H7 (cell line): ENCODE data around the gene GATD1. TPM values are rescaled to one million over a fixed set of nuclear protein-coding genes. Genes with fewer than 3 reads are reported as not detected.

ENCODE experiments used
- DNase-seq: peaks from one replicate; pipeline ENCODE4 v3.0.0; 2012
- H3K27me3 ChIP-seq: 2 replicates; pipeline ENCODE4 v1.6.0; 2011; ENCODE audit warnings: mild to moderate bottlenecking, low read length; ENCODE audit not compliant: control insufficient read depth, insufficient read depth
- H3K36me3 ChIP-seq: replicated peaks from 2 replicates; pipeline ENCODE4 v1.5.1; 2011; ENCODE audit warnings: low read length; ENCODE audit not compliant: control insufficient read depth, insufficient read depth
- H3K4me3 ChIP-seq: 2 replicates; pipeline ENCODE4 v1.5.1; 2011; ENCODE audit warnings: low read depth, mild to moderate bottlenecking, control low read depth, low read length, moderate library complexity; ENCODE audit not compliant: insufficient read depth
- total RNA-seq: library from RNA; depleted of rRNA; stranded (reverse); fragments of >200 nt; shearing (Covaris generic); gene quantifications from 2 replicates; pipeline ENCODE4 v1.2.3, GENCODE V29; 2014

Gene GATD1
- total RNA-seq, 1 experiment from 2014 or later: 48.7 TPM

DNA sequence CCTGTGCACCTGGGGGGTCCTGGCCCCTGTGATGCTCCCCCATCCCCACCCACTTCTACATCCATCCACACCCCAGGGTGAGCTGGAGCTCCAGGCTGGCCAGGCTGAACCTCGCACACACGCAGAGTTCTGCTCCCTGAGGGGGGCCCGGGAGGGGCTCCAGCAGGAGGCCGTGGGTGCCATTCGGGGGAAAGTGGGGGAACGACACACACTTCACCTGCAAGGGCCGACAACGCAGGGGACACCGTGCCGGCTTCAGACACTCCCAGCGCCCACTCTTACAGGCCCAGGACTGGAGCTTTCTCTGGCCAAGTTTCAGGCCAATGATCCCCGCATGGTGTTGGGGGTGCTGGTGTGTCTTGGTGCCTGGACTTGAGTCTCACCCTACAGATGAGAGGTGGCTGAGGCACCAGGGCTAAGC, 50.0 kb downstream of the GATD1 start:
- Histone ChIP-seq H3K36me3 (no peaks in the 10 kb centered on the region), H3K4me3 (no peak overlapping the region)
- no peak for DNase-seq

DNA sequence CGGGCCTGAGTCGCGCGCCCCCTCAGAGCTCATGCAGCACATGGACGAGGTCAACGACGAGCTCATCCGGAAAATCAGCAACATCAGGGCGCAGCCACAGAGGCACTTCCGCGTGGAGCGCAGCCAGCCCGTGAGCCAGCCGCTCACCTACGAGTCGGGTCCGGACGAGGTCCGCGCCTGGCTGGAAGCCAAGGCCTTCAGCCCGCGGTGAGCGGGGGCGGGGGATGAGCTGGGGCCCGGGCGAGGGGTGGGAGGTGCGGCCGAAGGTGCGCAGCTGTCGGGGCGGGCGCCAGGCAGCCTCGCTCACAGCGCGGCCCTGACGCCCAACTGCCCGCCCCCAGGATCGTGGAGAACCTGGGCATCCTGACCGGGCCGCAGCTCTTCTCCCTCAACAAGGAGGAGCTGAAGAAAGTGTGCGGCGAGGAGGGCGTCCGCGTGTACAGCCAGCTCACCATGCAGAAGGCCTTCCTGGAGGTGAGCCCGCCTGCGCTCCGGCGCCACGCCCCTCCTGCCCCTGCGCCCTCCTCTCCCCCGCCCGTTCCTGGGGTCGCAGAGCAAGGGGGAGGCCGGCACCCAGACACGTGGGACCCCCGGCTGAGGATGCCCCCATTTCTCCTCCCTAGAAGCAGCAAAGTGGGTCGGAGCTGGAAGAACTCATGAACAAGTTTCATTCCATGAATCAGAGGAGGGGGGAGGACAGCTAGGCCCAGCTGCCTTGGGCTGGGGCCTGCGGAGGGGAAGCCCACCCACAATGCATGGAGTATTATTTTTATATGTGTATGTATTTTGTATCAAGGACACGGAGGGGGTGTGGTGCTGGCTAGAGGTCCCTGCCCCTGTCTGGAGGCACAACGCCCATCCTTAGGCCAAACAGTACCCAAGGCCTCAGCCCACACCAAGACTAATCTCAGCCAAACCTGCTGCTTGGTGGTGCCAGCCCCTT, 50.7 kb downstream of the GATD1 start:
- peak overlapping the region; percentile 50 for H3K4me3 ChIP-seq
- H3K27me3 ChIP-seq: peaks cover 21% of the 10 kb centered on the region
- peak; percentile 90 for DNase-seq
- H3K36me3 ChIP-seq: no peaks in the 10 kb centered on the region

More for the DNA sequence above, 50.0 kb downstream of the GATD1 start:
- peaks cover 20% of the 10 kb centered on the region for H3K27me3 ChIP-seq

DNA sequence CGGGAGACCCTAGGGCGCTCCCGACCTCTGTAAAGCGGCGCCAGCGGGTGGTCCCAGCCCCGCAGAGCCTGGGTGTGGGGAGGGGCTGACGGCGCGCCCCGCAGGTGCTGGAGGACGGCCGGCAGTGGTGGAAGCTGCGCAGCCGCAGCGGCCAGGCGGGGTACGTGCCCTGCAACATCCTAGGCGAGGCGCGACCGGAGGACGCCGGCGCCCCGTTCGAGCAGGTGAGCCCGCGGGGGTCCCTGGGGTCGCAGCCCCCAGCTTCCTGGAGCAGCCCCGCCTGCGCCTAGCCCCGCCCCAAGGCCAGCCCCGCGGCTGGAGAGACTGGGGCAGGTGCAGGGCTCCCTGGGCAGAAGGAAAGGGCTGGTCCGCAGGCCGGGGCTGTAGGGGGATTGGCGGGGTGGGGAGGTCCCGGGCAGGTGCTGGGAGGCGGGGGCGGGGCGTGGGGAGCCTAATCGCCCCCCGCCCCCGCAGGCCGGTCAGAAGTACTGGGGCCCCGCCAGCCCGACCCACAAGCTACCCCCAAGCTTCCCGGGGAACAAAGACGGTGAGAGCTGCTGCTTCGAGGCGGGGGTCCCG, 51.6 kb downstream of the GATD1 start:
- peak; percentile 93 for DNase-seq
- H3K36me3 ChIP-seq: no peaks in the 10 kb centered on the region
- peaks cover 21% of the 10 kb centered on the region for H3K27me3 ChIP-seq
- H3K4me3 ChIP-seq: peak overlapping the region; percentile 50

DNA sequence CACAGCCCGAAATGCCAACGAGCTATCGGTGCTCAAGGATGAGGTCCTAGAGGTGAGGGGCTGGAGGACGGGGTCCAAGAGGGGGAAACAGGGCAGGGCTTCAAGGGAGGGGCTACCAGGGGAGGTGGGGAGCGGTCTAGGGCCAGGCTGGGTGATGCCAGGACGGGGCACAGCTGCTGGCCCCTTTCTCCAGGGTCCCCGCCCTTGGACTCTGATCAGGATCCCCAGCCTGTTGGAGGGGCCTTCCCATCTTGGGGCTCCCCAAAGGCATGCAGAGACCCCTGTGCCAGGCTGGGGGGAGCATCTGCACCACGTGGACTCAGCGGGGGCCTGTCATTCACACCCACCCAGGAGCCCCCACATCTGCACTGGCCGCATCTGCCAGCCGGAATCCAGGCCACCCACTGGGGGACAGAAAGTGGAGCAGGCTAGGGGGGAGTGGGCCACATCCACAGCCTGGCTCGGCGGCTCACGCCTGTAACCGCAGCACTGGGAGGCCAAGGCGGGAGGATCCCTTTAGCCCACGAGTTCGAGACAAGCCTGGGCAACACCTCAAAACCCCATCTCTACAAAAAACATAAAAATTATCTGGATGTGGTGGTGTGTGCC, 52.4 kb downstream of the GATD1 start:
- H3K36me3 ChIP-seq: no peaks in the 10 kb centered on the region
- peaks cover 26% of the 10 kb centered on the region for H3K27me3 ChIP-seq
- no peak overlapping the region; the same call in 1 of the 2 replicates for H3K4me3 ChIP-seq

DNA sequence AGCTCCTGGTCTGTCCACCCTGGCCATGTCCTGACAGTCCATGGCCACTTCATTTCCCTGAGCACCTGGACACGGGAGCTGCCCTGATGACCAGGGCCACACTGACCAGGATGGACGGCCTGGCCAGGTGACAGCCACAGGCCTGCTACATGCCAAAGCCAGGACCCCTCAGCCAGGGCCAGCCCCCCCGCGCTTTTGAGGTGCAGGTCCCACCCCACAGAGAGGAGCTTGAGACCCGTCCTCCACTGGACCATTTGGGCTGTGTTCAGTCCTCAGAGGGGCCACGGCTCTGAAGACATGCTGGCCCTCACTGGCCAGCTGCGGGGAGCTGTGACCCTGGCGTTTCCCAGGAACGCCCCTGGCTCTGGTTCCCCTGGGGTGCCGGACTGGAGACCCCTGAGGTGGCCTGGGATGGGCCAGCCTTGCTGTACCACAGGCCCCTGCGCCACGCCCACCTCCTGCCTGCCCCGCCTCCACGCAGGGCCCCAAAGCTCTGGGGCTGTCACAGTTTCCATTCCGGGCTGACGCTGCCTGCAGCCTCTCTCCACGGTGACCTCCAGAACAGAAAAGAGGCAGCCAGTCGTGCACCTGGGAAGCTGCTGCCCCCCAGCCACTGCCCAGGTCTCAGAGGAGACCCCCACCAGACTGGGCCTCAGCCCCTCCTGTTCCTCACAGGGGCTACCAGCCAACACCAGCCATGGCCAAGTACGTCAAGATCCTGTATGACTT, 53.1 kb downstream of the GATD1 start:
- no peak overlapping the region for H3K4me3 ChIP-seq
- H3K36me3 ChIP-seq: no peaks in the 10 kb centered on the region
- DNase-seq: peak; percentile 80
- H3K27me3 ChIP-seq: peaks cover 26% of the 10 kb centered on the region

More for the DNA sequence above, 52.4 kb downstream of the GATD1 start:
- peak; percentile 60 for DNase-seq

DNA sequence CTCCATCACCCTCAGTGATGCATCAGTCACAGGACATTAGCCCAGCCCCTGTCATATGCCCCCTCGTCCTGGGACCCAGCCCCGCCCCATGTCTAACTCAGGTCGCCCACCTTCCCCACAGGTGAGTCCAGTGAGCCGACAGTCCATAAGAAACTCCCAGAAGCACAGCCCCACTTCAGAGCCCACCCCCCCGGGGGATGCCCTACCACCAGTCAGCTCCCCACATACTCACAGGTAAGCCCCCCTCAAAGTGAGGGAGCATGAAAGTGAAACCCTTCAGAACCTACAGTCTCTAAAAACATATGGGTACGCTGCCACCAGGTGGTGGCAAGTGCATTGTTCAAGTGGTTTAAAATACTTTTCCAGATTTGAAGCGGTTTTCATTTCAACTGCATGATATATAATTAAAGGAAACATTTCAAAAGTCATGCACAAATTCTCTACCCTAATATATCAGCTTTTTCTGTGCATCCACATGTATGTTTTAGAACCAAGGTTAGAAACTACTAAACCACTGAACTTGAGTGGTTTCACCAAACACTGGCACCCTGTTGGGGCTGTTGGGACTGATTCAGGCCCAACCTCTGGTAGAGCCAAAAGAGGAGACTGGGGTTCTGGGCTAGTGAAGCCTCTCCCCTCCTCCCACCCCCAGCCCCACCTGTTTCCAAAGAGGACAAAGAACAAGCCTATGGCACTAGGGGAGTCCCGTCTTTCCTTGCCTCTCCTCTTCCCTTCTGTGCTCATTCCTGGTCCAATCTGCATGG, 54.0 kb downstream of the GATD1 start:
- peak; percentile 70 for DNase-seq
- Histone ChIP-seq H3K27me3 (peaks cover 26% of the 10 kb centered on the region), H3K36me3 (no peaks in the 10 kb centered on the region), H3K4me3 (no peak overlapping the region)

DNA sequence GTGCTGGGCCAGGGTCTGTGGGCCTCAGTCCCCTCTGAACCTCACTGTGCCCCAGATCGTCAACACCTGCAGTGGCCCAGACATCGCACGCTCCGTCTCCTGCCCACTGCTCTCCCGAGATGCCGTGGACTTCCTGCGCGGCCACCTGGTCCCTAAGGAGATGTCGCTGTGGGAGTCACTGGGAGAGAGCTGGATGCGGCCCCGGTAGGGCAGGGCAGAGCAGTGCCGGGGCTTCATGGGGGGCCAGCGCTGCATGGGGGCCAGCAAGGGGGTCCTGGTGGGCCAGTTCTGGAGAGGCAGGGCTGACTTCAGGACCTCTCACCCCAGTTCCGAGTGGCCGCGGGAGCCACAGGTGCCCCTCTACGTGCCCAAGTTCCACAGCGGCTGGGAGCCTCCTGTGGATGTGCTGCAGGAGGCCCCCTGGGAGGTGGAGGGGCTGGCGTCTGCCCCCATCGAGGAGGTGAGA, 54.9 kb downstream of the GATD1 start:
- Histone ChIP-seq H3K4me3 (no peak overlapping the region), H3K27me3 (peaks cover 26% of the 10 kb centered on the region), H3K36me3 (no peaks in the 10 kb centered on the region)
- peak; percentile 53 for DNase-seq

DNA sequence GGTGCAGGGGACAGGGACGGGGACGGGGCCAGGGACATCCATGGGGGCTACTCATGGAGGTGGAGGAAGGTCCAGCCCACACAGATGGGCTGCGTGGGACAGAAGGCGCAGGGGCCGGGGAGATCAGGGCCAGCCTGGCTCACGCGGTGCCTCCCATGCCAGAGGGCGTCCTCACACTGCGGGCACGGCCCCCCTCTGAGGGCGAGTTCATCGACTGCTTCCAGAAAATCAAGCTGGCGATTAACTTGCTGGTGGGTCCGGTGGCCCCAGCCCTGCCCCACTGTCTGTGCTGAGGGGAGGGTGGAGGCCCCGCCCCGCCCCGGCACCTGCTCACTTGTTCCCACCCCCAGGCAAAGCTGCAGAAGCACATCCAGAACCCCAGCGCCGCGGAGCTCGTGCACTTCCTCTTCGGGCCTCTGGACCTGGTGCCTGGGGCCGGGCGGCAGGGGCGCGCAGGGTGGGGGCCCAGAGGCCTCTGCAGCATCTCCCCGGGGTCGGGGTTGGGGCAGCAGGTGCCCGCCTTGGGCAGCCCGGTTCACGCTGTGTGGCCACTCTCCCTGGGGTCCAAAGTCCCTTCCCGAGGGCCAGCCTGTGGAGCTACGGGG, 55.4 kb downstream of the GATD1 start:
- DNase-seq: peak; percentile 78
- Histone ChIP-seq H3K36me3 (no peaks in the 10 kb centered on the region), H3K27me3 (peaks cover 21% of the 10 kb centered on the region), H3K4me3 (no peak overlapping the region)

DNA sequence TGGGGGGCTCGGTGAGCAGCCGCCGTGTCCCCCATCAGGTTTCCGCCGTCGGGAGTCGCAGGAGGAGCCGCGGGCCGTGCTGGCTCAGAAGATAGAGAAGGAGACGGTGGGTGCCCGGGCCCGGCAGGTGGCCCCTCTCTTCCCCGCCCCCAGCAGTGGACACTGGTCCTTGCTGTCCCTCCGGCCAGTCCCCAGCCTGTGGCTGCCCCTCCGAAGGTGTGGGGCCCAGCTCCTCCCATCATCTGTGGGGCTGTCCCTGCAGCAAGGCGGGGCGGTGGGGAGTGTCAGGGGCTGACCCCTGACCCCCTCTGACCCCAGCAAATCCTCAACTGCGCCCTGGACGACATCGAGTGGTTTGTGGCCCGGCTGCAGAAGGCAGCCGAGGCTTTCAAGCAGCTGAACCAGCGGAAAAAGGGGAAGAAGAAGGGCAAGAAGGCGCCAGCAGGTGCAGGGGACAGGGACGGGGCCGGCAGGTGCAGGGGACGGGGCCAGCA, 56.0 kb downstream of the GATD1 start:
- Histone ChIP-seq H3K4me3 (no peak overlapping the region), H3K36me3 (no peaks in the 10 kb centered on the region), H3K27me3 (peaks cover 16% of the 10 kb centered on the region)
- peak; percentile 72 for DNase-seq

DNA sequence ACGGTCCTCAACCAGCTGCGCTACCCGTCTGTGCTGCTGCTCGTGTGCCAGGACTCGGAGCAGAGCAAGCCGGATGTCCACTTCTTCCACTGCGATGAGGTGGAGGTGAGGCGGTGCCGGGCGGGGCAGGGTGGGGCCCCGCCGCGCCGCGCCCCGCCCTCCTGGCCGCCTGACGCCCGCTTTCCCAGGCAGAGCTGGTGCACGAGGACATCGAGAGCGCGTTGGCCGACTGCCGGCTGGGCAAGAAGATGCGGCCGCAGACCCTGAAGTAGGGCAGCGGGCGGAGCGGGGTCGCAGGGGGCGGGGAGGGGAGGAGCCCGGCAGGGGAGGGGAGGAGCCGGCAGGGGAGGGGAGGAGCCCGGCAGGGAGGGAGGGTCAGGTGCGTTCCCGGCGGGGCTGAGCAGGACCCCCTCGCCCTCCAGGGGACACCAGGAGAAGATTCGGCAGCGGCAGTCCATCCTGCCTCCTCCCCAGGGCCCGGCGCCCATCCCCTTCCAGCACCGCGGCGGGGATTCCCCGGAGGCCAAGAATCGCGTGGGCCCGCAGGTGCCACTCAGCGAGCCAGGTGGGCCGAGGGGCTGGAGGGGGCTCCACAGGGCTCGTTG, 56.5 kb downstream of the GATD1 start:
- peaks cover 14% of the 10 kb centered on the region; the same call in 1 of the 2 replicates for H3K27me3 ChIP-seq
- H3K4me3 ChIP-seq: peak overlapping the region; percentile 31
- DNase-seq: peak; percentile 100

DNA sequence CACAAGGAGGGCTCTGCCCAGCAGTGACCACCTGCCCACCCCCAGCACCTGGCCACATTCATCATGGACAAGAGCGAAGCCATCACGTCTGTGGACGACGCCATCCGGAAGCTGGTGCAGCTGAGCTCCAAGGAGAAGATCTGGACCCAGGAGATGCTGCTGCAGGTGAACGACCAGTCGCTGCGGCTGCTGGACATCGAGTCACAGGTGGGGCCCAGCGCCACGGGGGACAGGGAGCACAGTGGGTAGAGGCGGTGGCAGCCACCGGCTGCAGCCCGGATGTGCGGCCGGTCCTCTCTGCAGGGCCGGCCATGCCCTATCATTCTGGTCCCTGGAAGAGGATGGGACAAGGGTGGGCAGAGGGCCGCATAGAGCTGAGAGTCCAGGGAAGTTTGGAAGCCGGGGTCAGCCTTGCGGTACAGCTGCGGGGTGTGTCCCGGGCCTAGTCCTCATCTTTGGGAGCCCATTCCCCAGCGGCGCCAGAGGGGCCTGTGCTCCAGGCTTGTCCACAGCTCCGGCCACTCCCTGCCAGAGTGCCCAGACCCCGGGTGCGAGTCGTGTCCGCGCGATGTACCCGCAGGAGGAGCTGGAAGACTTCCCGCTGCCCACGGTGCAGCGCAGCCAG, 57.2 kb downstream of the GATD1 start:
- Histone ChIP-seq H3K36me3 (no peaks in the 10 kb centered on the region), H3K4me3 (peak overlapping the region; percentile 31), H3K27me3 (peaks cover 8% of the 10 kb centered on the region; the same call in 1 of the 2 replicates)
- DNase-seq: no peak

More for the DNA sequence above, 56.5 kb downstream of the GATD1 start:
- H3K36me3 ChIP-seq: no peaks in the 10 kb centered on the region

DNA sequence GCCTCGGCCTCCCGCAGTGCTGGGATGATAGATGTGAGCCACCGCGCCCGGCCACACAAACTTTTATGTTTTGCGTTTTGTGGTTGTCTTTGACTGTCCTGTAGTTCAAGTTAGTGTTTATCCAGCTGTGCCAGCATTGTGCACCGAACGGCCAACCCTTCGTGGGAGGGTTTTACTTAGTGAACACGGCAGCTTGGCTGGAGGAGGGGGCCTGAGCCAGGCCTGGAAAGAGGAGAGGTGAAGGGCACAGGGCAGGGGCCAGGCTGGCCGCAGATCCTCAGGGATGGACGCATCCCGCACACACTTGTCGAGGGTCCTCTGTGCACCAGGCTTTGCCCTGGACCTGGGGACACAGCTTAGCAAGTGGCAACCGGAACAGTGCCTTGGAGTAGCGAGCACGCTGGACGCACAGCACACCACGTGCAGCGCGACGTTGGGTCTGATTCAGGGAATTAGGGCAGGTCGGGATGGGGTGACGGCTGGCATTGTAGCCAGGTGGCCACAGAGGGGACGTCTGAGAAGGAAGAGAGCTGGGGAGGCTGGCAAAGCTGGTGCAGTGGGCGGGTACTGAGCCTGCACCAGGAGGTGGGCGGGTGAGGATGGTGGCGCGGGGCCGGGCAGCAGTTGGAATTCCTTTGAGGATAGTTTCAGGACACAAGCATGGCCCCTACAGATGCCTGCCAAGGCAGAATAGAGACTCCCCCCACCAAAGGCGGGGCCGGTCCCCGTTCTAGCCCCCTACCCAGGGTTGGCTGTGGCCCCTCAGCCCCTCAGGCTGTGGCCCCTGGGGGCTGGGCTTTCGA, 57.9 kb downstream of the GATD1 start:
- no peaks in the 10 kb centered on the region for H3K36me3 ChIP-seq
- DNase-seq: peak; percentile 50
- peaks cover 6% of the 10 kb centered on the region; the same call in 1 of the 2 replicates for H3K27me3 ChIP-seq
- H3K4me3 ChIP-seq: no peak overlapping the region
